Esophagus muscularis mucosa (tissue), 4 donors: ENCODE data around the gene ATRNL1.
"Not testable (repeated sequence)": the region's sequence is repeated elsewhere in the genome, so short reads cannot be mapped to it uniquely, and the experiment has no call there.

ENCODE experiments used
- EP300 ChIP-seq: sonication (generic); formaldehyde crosslinking; IDR thresholded peaks from one replicate; pipeline ENCODE4 v1.6.1; 2017; ENCODE audit warnings: antibody characterized with exemption
- POLR2A ChIP-seq: fragments of 450-650 bp; IDR thresholded peaks from one replicate; pipeline ENCODE4 v1.6.1; 2017; ENCODE audit warnings: antibody characterized with exemption, moderate library complexity, mild to moderate bottlenecking, low read depth
- TF ChIP-seq, protein P1 (sequence below), 3 experiments: fragments of 200-600 bp in 2 of 3; fragments of 450-650 bp in 1 of 3; sonication (generic) in 2 of 3; IDR thresholded peaks; one replicate each; pipeline ENCODE4 v1.5.1; 2017 to 2019; ENCODE audit warnings: antibody characterized with exemption in 3 of 3, mild to moderate bottlenecking in 2 of 3, moderate library complexity in 1 of 3

DNA sequence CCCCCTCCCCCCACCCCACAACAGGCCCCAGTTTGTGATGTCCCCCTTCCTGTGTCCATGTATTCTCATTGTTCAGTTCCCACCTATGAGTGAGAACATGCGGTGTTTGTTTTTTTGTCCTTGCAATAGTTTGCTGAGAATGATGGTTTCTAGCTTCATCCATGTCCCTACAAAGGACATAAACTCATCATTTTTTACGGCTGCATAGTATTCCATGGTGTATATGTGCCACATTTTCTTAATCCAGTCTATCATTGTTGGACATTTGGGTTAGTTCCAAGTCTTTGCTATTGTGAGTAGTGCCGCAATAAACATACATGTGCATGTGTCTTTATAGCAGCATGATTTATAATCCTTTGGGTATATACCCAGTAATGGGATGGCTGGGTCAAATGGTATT, 312.7 kb downstream of the ATRNL1 start:
- TF ChIP-seq EP300, POLR2A: not testable (repeated sequence)
- TF ChIP-seq, protein P1, sequence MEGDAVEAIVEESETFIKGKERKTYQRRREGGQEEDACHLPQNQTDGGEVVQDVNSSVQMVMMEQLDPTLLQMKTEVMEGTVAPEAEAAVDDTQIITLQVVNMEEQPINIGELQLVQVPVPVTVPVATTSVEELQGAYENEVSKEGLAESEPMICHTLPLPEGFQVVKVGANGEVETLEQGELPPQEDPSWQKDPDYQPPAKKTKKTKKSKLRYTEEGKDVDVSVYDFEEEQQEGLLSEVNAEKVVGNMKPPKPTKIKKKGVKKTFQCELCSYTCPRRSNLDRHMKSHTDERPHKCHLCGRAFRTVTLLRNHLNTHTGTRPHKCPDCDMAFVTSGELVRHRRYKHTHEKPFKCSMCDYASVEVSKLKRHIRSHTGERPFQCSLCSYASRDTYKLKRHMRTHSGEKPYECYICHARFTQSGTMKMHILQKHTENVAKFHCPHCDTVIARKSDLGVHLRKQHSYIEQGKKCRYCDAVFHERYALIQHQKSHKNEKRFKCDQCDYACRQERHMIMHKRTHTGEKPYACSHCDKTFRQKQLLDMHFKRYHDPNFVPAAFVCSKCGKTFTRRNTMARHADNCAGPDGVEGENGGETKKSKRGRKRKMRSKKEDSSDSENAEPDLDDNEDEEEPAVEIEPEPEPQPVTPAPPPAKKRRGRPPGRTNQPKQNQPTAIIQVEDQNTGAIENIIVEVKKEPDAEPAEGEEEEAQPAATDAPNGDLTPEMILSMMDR (IDR thresholded peaks at IDR 0.05), result not testable (repeated sequence)
